ENCODE results near the gene ADGRA3. TPM values are rescaled to one million over a fixed set of nuclear protein-coding genes. Genes with fewer than 3 reads are reported as not detected.

ADGRA3 gene
- polyA plus RNA-seq (38.4 and 40.5 TPM in 2 replicates), polyA minus RNA-seq (91.2 and 91.8 TPM in 2 replicates)

- Histone ChIP-seq H3K27me3 (ENCODE audit: insufficient read depth, low read depth, low read length) (no peaks in the 10 kb centered on the region), H2AFZ (ENCODE audit: low read depth, low read length) (peak within 1 kb of the TSS; percentile 18), H3F3A (ENCODE audit: insufficient read depth, low read length, poor library complexity, severe bottlenecking) (peaks cover 3% of the 10 kb centered on the region), H3K4me3 (ENCODE audit: low read length) (peak within 1 kb of the TSS; percentile 94), H3K36me3 (ENCODE audit: insufficient read depth, low read length) (no peaks in the 10 kb centered on the region), H3K4me2 (ENCODE audit: low read length) (peak within 1 kb of the TSS; percentile 88), H3K9ac (ENCODE audit: low read length) (peak within 1 kb of the TSS; percentile 70), H3K27ac (ENCODE audit: low read length) (no peak within 1 kb of the TSS), H4K20me1 (ENCODE audit: insufficient read depth) (no peaks in the 10 kb centered on the region), H3K9me3 (ENCODE audit: low read length) (no peaks in the 10 kb centered on the region), H3K9me2 (ENCODE audit: insufficient read depth, low read length) (no peaks in the 10 kb centered on the region), H3K79me2 (replicated peaks; ENCODE audit: insufficient read depth, low read length) (peaks cover 31% of the 10 kb centered on the region)
- TF ChIP-seq RAD21 (conservative IDR thresholded peaks at IDR 0.05) (no peak), MXI1 (conservative IDR thresholded peaks at IDR 0.05; ENCODE audit: poor library complexity, severe bottlenecking) (no peak), POLR2AphosphoS5 (IDR thresholded peaks at IDR 0.05) (no peak), SMC3 (conservative IDR thresholded peaks at IDR 0.05; ENCODE audit: poor library complexity) (no peak), EP300 (conservative IDR thresholded peaks at IDR 0.05; ENCODE audit: poor library complexity, severe bottlenecking) (no peak), TAF1 (IDR thresholded peaks at IDR 0.05; ENCODE audit: low read depth) (peak; percentile 25), EZH2 (IDR thresholded peaks at IDR 0.05; ENCODE audit: borderline replicate concordance, insufficient read depth, low read length, poor library complexity, severe bottlenecking) (no peak), REST (IDR thresholded peaks at IDR 0.05; ENCODE audit: borderline replicate concordance) (no peak), CTCF (IDR thresholded peaks at IDR 0.05; ENCODE audit: poor library complexity, severe bottlenecking) (no peak)
Observed at GRCh38 chr4:22515888-22516541, at the start of gene ADGRA3. Gene ADGRA3, minus strand, starts transcription at chr4:22516066. Its CDS starts 282 bp downstream, at chr4:22515784.

- H3K9me2 ChIP-seq (ENCODE audit: insufficient read depth, low read length) = no peaks in the 10 kb centered on the region
- no peak overlapping the region for H2AFZ ChIP-seq (ENCODE audit: low read depth, low read length)
- no peaks in the 10 kb centered on the region for H3F3A ChIP-seq (ENCODE audit: insufficient read depth, low read length, poor library complexity, severe bottlenecking)
- H3K9me3 ChIP-seq (ENCODE audit: low read length) = no peaks in the 10 kb centered on the region
- H3K9ac ChIP-seq (ENCODE audit: low read length) = no peak overlapping the region
- no peaks in the 10 kb centered on the region for H3K27me3 ChIP-seq (ENCODE audit: insufficient read depth, low read depth, low read length)
- H4K20me1 ChIP-seq (ENCODE audit: insufficient read depth) = no peaks in the 10 kb centered on the region
- H3K27ac ChIP-seq (ENCODE audit: low read length) = no peak overlapping the region
- no peak for TF ChIP-seq SMC3 (conservative IDR thresholded peaks at IDR 0.05; ENCODE audit: poor library complexity)
- no peak for TF ChIP-seq POLR2AphosphoS5 (IDR thresholded peaks at IDR 0.05)
- no peak for TF ChIP-seq MXI1 (conservative IDR thresholded peaks at IDR 0.05; ENCODE audit: poor library complexity, severe bottlenecking)
- no peak for TF ChIP-seq RAD21 (conservative IDR thresholded peaks at IDR 0.05)
- no peak overlapping the region for H3K4me2 ChIP-seq (ENCODE audit: low read length)
- H3K79me2 ChIP-seq (replicated peaks; ENCODE audit: insufficient read depth, low read length) = no peaks in the 10 kb centered on the region
- no peak overlapping the region for H3K4me3 ChIP-seq (ENCODE audit: low read length)
- H3K36me3 ChIP-seq (ENCODE audit: insufficient read depth, low read length) = no peaks in the 10 kb centered on the region
Observed at GRCh38 chr4:22556495-22556894, 40.6 kb upstream of the ADGRA3 start.
